Mesothelial cell of epicardium (in vitro differentiated cells): ENCODE measurements around the gene LRGUK. TPM values are rescaled to one million over a fixed set of nuclear protein-coding genes. Genes with fewer than 3 reads are reported as not detected.

Experiments
- DNase-seq, 2 experiments: peaks; one replicate each; pipeline ENCODE4 v3.0.0; 2021; ENCODE audit warnings: low spot score in 2 of 2; ENCODE audit not compliant: unreplicated experiment in 2 of 2
- H3K27ac Mint-ChIP-seq: 2 replicates; pipeline ENCODE4 v1.8.0; 2021; ENCODE audit warnings: mixed read lengths
- H3K27me3 Mint-ChIP-seq: 2 replicates; pipeline ENCODE4 v1.8.0; 2021; ENCODE audit warnings: low read depth, mixed read lengths
- H3K36me3 Mint-ChIP-seq: 2 replicates; pipeline ENCODE4 v1.8.0; 2021; ENCODE audit warnings: mixed read lengths
- H3K4me1 Mint-ChIP-seq: 2 replicates; pipeline ENCODE4 v1.8.0; 2021; ENCODE audit warnings: mixed read lengths
- H3K4me3 Mint-ChIP-seq: 2 replicates; pipeline ENCODE4 v1.8.0; 2021; ENCODE audit warnings: mild to moderate bottlenecking, moderate library complexity, mixed read lengths
- H3K9me3 Mint-ChIP-seq: 2 replicates; pipeline ENCODE4 v1.8.0; 2021; ENCODE audit warnings: mixed read lengths
- total RNA-seq: library from RNA; stranded (reverse); gene quantifications from 3 replicates; pipeline ENCODE4 v1.2.1, GENCODE V29; 2021
- TF ChIP-seq, protein P1 (sequence below): fragments of 200-600 bp; sonication (generic); IDR thresholded peaks from one replicate; pipeline ENCODE4 v1.5.0; 2021; ENCODE audit warnings: antibody characterized with exemption; ENCODE audit not compliant: unreplicated experiment

The LRGUK gene
- total RNA-seq, 1 donor from 2014 or later: 0.96 TPM

GRCh38 chr7:134153493-134154136 is 26.5 kb downstream of the LRGUK start:
- Mint-ChIP-seq H3K4me3 (no peak overlapping the region), H3K27ac (peak overlapping the region; percentile 63), H3K9me3 (peaks cover 24% of the 10 kb centered on the region), H3K27me3 (no peaks in the 10 kb centered on the region), H3K4me1 (peaks cover 22% of the 10 kb centered on the region), H3K36me3 (no peaks in the 10 kb centered on the region)
- no peak for DNase-seq
- TF ChIP-seq, protein P1, sequence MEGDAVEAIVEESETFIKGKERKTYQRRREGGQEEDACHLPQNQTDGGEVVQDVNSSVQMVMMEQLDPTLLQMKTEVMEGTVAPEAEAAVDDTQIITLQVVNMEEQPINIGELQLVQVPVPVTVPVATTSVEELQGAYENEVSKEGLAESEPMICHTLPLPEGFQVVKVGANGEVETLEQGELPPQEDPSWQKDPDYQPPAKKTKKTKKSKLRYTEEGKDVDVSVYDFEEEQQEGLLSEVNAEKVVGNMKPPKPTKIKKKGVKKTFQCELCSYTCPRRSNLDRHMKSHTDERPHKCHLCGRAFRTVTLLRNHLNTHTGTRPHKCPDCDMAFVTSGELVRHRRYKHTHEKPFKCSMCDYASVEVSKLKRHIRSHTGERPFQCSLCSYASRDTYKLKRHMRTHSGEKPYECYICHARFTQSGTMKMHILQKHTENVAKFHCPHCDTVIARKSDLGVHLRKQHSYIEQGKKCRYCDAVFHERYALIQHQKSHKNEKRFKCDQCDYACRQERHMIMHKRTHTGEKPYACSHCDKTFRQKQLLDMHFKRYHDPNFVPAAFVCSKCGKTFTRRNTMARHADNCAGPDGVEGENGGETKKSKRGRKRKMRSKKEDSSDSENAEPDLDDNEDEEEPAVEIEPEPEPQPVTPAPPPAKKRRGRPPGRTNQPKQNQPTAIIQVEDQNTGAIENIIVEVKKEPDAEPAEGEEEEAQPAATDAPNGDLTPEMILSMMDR: no peak

- no peak for DNase-seq
- Mint-ChIP-seq H3K36me3 (no peaks in the 10 kb centered on the region), H3K9me3 (peaks cover 24% of the 10 kb centered on the region), H3K4me1 (peaks cover 22% of the 10 kb centered on the region), H3K4me3 (no peak overlapping the region), H3K27ac (peak overlapping the region; percentile 63), H3K27me3 (no peaks in the 10 kb centered on the region)
- TF ChIP-seq, protein P1: no peak
Measured at GRCh38 chr7:134154581-134155130, 27.5 kb downstream of the LRGUK start.

GRCh38 chr7:134155206-134155605 is 28.1 kb downstream of the LRGUK start:
- H3K36me3 Mint-ChIP-seq: no peaks in the 10 kb centered on the region
- TF ChIP-seq, protein P1: no peak
- H3K4me3 Mint-ChIP-seq: no peak overlapping the region
- DNase-seq: no peak
- peaks cover 24% of the 10 kb centered on the region for H3K9me3 Mint-ChIP-seq
- H3K4me1 Mint-ChIP-seq: peaks cover 22% of the 10 kb centered on the region
- H3K27ac Mint-ChIP-seq: no peak overlapping the region
- no peaks in the 10 kb centered on the region for H3K27me3 Mint-ChIP-seq

GRCh38 chr7:134155871-134156270 is 28.7 kb downstream of the LRGUK start:
- H3K4me1 Mint-ChIP-seq: peaks cover 22% of the 10 kb centered on the region
- no peaks in the 10 kb centered on the region for H3K36me3 Mint-ChIP-seq

GRCh38 chr7:134165252-134165651 is 38.1 kb downstream of the LRGUK start:
- no peak for DNase-seq
- H3K27ac Mint-ChIP-seq: no peak overlapping the region
- H3K9me3 Mint-ChIP-seq: no peaks in the 10 kb centered on the region
- no peaks in the 10 kb centered on the region for H3K27me3 Mint-ChIP-seq
- H3K4me1 Mint-ChIP-seq: no peaks in the 10 kb centered on the region
- H3K4me3 Mint-ChIP-seq: no peak overlapping the region
- TF ChIP-seq, protein P1: no peak
- no peaks in the 10 kb centered on the region for H3K36me3 Mint-ChIP-seq

More at GRCh38 chr7:134155871-134156270, 28.7 kb downstream of the LRGUK start:
- DNase-seq: no peak
- H3K4me3 Mint-ChIP-seq: no peak overlapping the region
- TF ChIP-seq, protein P1: no peak
- no peak overlapping the region for H3K27ac Mint-ChIP-seq
- H3K9me3 Mint-ChIP-seq: peaks cover 22% of the 10 kb centered on the region
- H3K27me3 Mint-ChIP-seq: no peaks in the 10 kb centered on the region
